Measurements from ENCODE around the gene PRDM15.

The PRDM15 gene

GRCh38 chr21:41875086-41875485 is 4.1 kb downstream of the PRDM15 start:
- H3K14ac ChIP-seq (ENCODE audit: low read length) = no peak overlapping the region
- H3K4me1 ChIP-seq (ENCODE audit: control insufficient read depth in 1 of 2, insufficient read depth in 2 of 2, low read length in 2 of 2) = peaks cover 0 to 2% of the 10 kb centered on the region in 2 experiments
- no peak overlapping the region for H3K18ac ChIP-seq (ENCODE audit: low read length)
- no peak overlapping the region for H3K4ac ChIP-seq (ENCODE audit: low read depth, low read length)
- no peak overlapping the region for H4K91ac ChIP-seq (ENCODE audit: low read depth, low read length)
- no peak overlapping the region for H3K4me2 ChIP-seq (ENCODE audit: low read length)
- peaks cover 4% of the 10 kb centered on the region for H3K79me2 ChIP-seq (ENCODE audit: control insufficient read depth, insufficient read depth, low read length, poor library complexity)
- no peak overlapping the region for H3K9ac ChIP-seq (ENCODE audit: low read length)
- peaks cover 6% of the 10 kb centered on the region for H3K79me1 ChIP-seq (ENCODE audit: low read length)
- H4K12ac ChIP-seq (ENCODE audit: low read depth, low read length) = no peak overlapping the region
- no peaks in the 10 kb centered on the region for H3K9me3 ChIP-seq (ENCODE audit: insufficient read depth, low read depth, low read length)
- H3K27me3 ChIP-seq (ENCODE audit: insufficient read depth, low read length) = no peaks in the 10 kb centered on the region
- no peak for DNase-seq
- no peak overlapping the region for H3K23ac ChIP-seq (ENCODE audit: low read length)
- WGBS (ENCODE audit: extremely low coverage, insufficient coverage, insufficient read length) = no CpG with 5 or more reads among the region's 8 CpGs
- no peak overlapping the region for H2AK5ac ChIP-seq (ENCODE audit: low read length)
- no peak overlapping the region for H2BK120ac ChIP-seq (ENCODE audit: insufficient read depth, low read length, poor library complexity)
- no peak overlapping the region for H3K27ac ChIP-seq (ENCODE audit: low read depth, low read length)
- no peak overlapping the region for H4K8ac ChIP-seq (ENCODE audit: low read depth, low read length)
- H3K36me3 ChIP-seq (ENCODE audit: control insufficient read depth in 1 of 2, insufficient read depth in 2 of 2, low read length in 2 of 2) = peaks cover 0 to 2% of the 10 kb centered on the region in 2 experiments
- H3K4me3 ChIP-seq (ENCODE audit: low read depth, low read length) = no peak overlapping the region
- H2BK12ac ChIP-seq (ENCODE audit: low read length) = no peak overlapping the region
- no peak overlapping the region for H2AFZ ChIP-seq (ENCODE audit: insufficient read depth, low read length, poor library complexity)
- H2BK5ac ChIP-seq (ENCODE audit: low read depth, low read length, poor library complexity) = no peak overlapping the region

- H3K14ac ChIP-seq (ENCODE audit: low read length) = no peak overlapping the region
- peaks cover 6% of the 10 kb centered on the region for H3K79me1 ChIP-seq (ENCODE audit: low read length)
- H3K4me3 ChIP-seq (ENCODE audit: low read depth, low read length) = no peak overlapping the region
- H4K8ac ChIP-seq (ENCODE audit: low read depth, low read length) = no peak overlapping the region
- peaks cover 3% of the 10 kb centered on the region for H3K79me2 ChIP-seq (ENCODE audit: control insufficient read depth, insufficient read depth, low read length, poor library complexity)
- no peak overlapping the region for H3K4me2 ChIP-seq (ENCODE audit: low read length)
- H2BK120ac ChIP-seq (ENCODE audit: insufficient read depth, low read length, poor library complexity) = no peak overlapping the region
- H4K91ac ChIP-seq (ENCODE audit: low read depth, low read length) = no peak overlapping the region
- no peak for DNase-seq
- no peaks in the 10 kb centered on the region for H3K9me3 ChIP-seq (ENCODE audit: insufficient read depth, low read depth, low read length)
- H3K18ac ChIP-seq (ENCODE audit: low read length) = no peak overlapping the region
- no peak overlapping the region for H2BK5ac ChIP-seq (ENCODE audit: low read depth, low read length, poor library complexity)
- H2BK12ac ChIP-seq (ENCODE audit: low read length) = no peak overlapping the region
- peaks cover 0 to 2% of the 10 kb centered on the region in 2 experiments for H3K4me1 ChIP-seq (ENCODE audit: control insufficient read depth in 1 of 2, insufficient read depth in 2 of 2, low read length in 2 of 2)
- no peak overlapping the region for H4K12ac ChIP-seq (ENCODE audit: low read depth, low read length)
- H3K27me3 ChIP-seq (ENCODE audit: insufficient read depth, low read length) = no peaks in the 10 kb centered on the region
- H2AFZ ChIP-seq (ENCODE audit: insufficient read depth, low read length, poor library complexity) = no peak overlapping the region
- no peak overlapping the region for H2AK5ac ChIP-seq (ENCODE audit: low read length)
- H3K27ac ChIP-seq (ENCODE audit: low read depth, low read length) = no peak overlapping the region
- peaks cover 0 to 2% of the 10 kb centered on the region in 2 experiments for H3K36me3 ChIP-seq (ENCODE audit: control insufficient read depth in 1 of 2, insufficient read depth in 2 of 2, low read length in 2 of 2)
- no peak overlapping the region for H3K9ac ChIP-seq (ENCODE audit: low read length)
- H3K4ac ChIP-seq (ENCODE audit: low read depth, low read length) = no peak overlapping the region
- no peak overlapping the region for H3K23ac ChIP-seq (ENCODE audit: low read length)
- WGBS (ENCODE audit: extremely low coverage, insufficient coverage, insufficient read length) = no CpG with 5 or more reads among the region's 11 CpGs
Measured at GRCh38 chr21:41874611-41875010, 4.5 kb downstream of the PRDM15 start.

- DNase-seq = no peak
- no peak overlapping the region for H4K91ac ChIP-seq (ENCODE audit: low read depth, low read length)
- H3K4ac ChIP-seq (ENCODE audit: low read depth, low read length) = no peak overlapping the region
- WGBS (ENCODE audit: extremely low coverage, insufficient coverage, insufficient read length) = no CpG with 5 or more reads among the region's 6 CpGs
- no peak overlapping the region for H3K9ac ChIP-seq (ENCODE audit: low read length)
- no peak overlapping the region for H2BK120ac ChIP-seq (ENCODE audit: insufficient read depth, low read length, poor library complexity)
- H3K4me1 ChIP-seq (ENCODE audit: control insufficient read depth in 1 of 2, insufficient read depth in 2 of 2, low read length in 2 of 2) = peaks cover 0 to 2% of the 10 kb centered on the region in 2 experiments
- no peaks in the 10 kb centered on the region for H3K27me3 ChIP-seq (ENCODE audit: insufficient read depth, low read length)
- H3K9me3 ChIP-seq (ENCODE audit: insufficient read depth, low read depth, low read length) = no peaks in the 10 kb centered on the region
- H4K8ac ChIP-seq (ENCODE audit: low read depth, low read length) = no peak overlapping the region
- H3K4me3 ChIP-seq (ENCODE audit: low read depth, low read length) = no peak overlapping the region
- H4K12ac ChIP-seq (ENCODE audit: low read depth, low read length) = no peak overlapping the region
- H3K79me1 ChIP-seq (ENCODE audit: low read length) = peaks cover 2% of the 10 kb centered on the region
- peaks cover 0 to 2% of the 10 kb centered on the region in 2 experiments for H3K36me3 ChIP-seq (ENCODE audit: control insufficient read depth in 1 of 2, insufficient read depth in 2 of 2, low read length in 2 of 2)
- no peak overlapping the region for H2BK5ac ChIP-seq (ENCODE audit: low read depth, low read length, poor library complexity)
- H2AK5ac ChIP-seq (ENCODE audit: low read length) = no peak overlapping the region
- no peak overlapping the region for H2BK12ac ChIP-seq (ENCODE audit: low read length)
- H3K27ac ChIP-seq (ENCODE audit: low read depth, low read length) = no peak overlapping the region
- no peak overlapping the region for H3K18ac ChIP-seq (ENCODE audit: low read length)
- H2AFZ ChIP-seq (ENCODE audit: insufficient read depth, low read length, poor library complexity) = no peak overlapping the region
- H3K4me2 ChIP-seq (ENCODE audit: low read length) = no peak overlapping the region
- no peak overlapping the region for H3K14ac ChIP-seq (ENCODE audit: low read length)
- H3K79me2 ChIP-seq (ENCODE audit: control insufficient read depth, insufficient read depth, low read length, poor library complexity) = no peaks in the 10 kb centered on the region
- H3K23ac ChIP-seq (ENCODE audit: low read length) = no peak overlapping the region
Measured at GRCh38 chr21:41873426-41873825, 5.7 kb downstream of the PRDM15 start.

GRCh38 chr21:41873005-41873404 is 6.1 kb downstream of the PRDM15 start:
- Histone ChIP-seq H3K79me1 (ENCODE audit: low read length) (no peaks in the 10 kb centered on the region), H4K8ac (ENCODE audit: low read depth, low read length) (no peak overlapping the region), H3K36me3 (ENCODE audit: control insufficient read depth in 1 of 2, insufficient read depth in 2 of 2, low read length in 2 of 2) (peaks cover 0 to 2% of the 10 kb centered on the region in 2 experiments), H2BK5ac (ENCODE audit: low read depth, low read length, poor library complexity) (no peak overlapping the region), H4K91ac (ENCODE audit: low read depth, low read length) (no peak overlapping the region), H2BK12ac (ENCODE audit: low read length) (no peak overlapping the region), H2AFZ (ENCODE audit: insufficient read depth, low read length, poor library complexity) (no peak overlapping the region), H3K4me1 (ENCODE audit: control insufficient read depth in 1 of 2, insufficient read depth in 2 of 2, low read length in 2 of 2) (peaks cover 0 to 2% of the 10 kb centered on the region in 2 experiments), H2BK120ac (ENCODE audit: insufficient read depth, low read length, poor library complexity) (no peak overlapping the region), H2AK5ac (ENCODE audit: low read length) (no peak overlapping the region), H3K9me3 (ENCODE audit: insufficient read depth, low read depth, low read length) (no peaks in the 10 kb centered on the region), H3K4me3 (ENCODE audit: low read depth, low read length) (no peak overlapping the region), H3K27ac (ENCODE audit: low read depth, low read length) (no peak overlapping the region), H3K14ac (ENCODE audit: low read length) (no peak overlapping the region), H3K4me2 (ENCODE audit: low read length) (no peak overlapping the region), H3K9ac (ENCODE audit: low read length) (no peak overlapping the region), H3K18ac (ENCODE audit: low read length) (no peak overlapping the region), H3K27me3 (ENCODE audit: insufficient read depth, low read length) (no peaks in the 10 kb centered on the region), H3K79me2 (ENCODE audit: control insufficient read depth, insufficient read depth, low read length, poor library complexity) (no peaks in the 10 kb centered on the region), H3K4ac (ENCODE audit: low read depth, low read length) (no peak overlapping the region), H4K12ac (ENCODE audit: low read depth, low read length) (no peak overlapping the region), H3K23ac (ENCODE audit: low read length) (no peak overlapping the region)
- DNase-seq = no peak
- no CpG with 5 or more reads among the region's 13 CpGs for WGBS (ENCODE audit: extremely low coverage, insufficient coverage, insufficient read length)
